GM10266 (cell line): ENCODE results near the gene IGFBP5.

Source experiments
- DNase-seq: peaks from one replicate; pipeline ENCODE4 v3.0.0; 2012; ENCODE audit errors: extremely low spot score
- CTCF ChIP-seq: IDR thresholded peaks from 2 replicates; pipeline ENCODE4 v1.5.1; 2012; ENCODE audit warnings: mild to moderate bottlenecking, low read depth; ENCODE audit not compliant: control insufficient read depth, insufficient read depth; ENCODE audit errors: missing control alignments

Gene IGFBP5

GRCh38 chr2:216653093-216653799, 42.1 kb downstream of the IGFBP5 start:
- no peak for DNase-seq
- TF ChIP-seq CTCF = no peak

- TF ChIP-seq CTCF = no peak
- no peak for DNase-seq
Measured at GRCh38 chr2:216652566-216652965, 42.8 kb downstream of the IGFBP5 start.

GRCh38 chr2:216651351-216651881, 43.9 kb downstream of the IGFBP5 start:
- DNase-seq = no peak
- no peak for TF ChIP-seq CTCF

- DNase-seq = no peak
- TF ChIP-seq CTCF = no peak
Measured at GRCh38 chr2:216650626-216651257, 44.6 kb downstream of the IGFBP5 start.

GRCh38 chr2:216649574-216649973, 45.8 kb downstream of the IGFBP5 start:
- no peak for DNase-seq
- no peak for TF ChIP-seq CTCF

- no peak for DNase-seq
- no peak for TF ChIP-seq CTCF
Measured at GRCh38 chr2:216648105-216648504, 47.2 kb downstream of the IGFBP5 start.

- no peak for TF ChIP-seq CTCF
- no peak for DNase-seq
Measured at GRCh38 chr2:216646116-216646515, 49.2 kb downstream of the IGFBP5 start.
